Measurements from ENCODE around the gene FBXO7. TPM values are rescaled to one million over a fixed set of nuclear protein-coding genes. Genes with fewer than 3 reads are reported as not detected.

Gene FBXO7
- total RNA-seq, 1 experiment from 2014 or later: 75.7 TPM

GRCh38 chr22:32493551-32493950 is 18.9 kb downstream of the FBXO7 start:
- Mint-ChIP-seq H3K27me3 (ENCODE audit: unreplicated experiment) (no peaks in the 10 kb centered on the region), H3K9me3 (ENCODE audit: low read depth, unreplicated experiment) (no peaks in the 10 kb centered on the region), H3K36me3 (ENCODE audit: insufficient read depth, unreplicated experiment) (peaks cover 34% of the 10 kb centered on the region), H3K4me3 (ENCODE audit: low read depth, unreplicated experiment) (no peak overlapping the region), H3K27ac (ENCODE audit: unreplicated experiment) (no peak overlapping the region), H3K4me1 (ENCODE audit: low read depth, unreplicated experiment) (no peaks in the 10 kb centered on the region)
- no peak for DNase-seq
- CTCF ChIA-PET: no interaction called here
- no peak for TF ChIP-seq CTCF (IDR thresholded peaks at IDR 0.05; ENCODE audit: unreplicated experiment)
- intact Hi-C loops (cut with micrococcal nuclease; ENCODE audit: unreplicated experiment): no loop called here
- no TSS peak for BruUV-seq (replicated peaks)

- CTCF ChIA-PET: no interaction called here
- no peaks in the 10 kb centered on the region for H3K9me3 Mint-ChIP-seq (ENCODE audit: low read depth, unreplicated experiment)
- TF ChIP-seq CTCF (IDR thresholded peaks at IDR 0.05; ENCODE audit: unreplicated experiment): no peak
- no peak for DNase-seq
- BruUV-seq (replicated peaks): no TSS peak
- H3K4me3 Mint-ChIP-seq (ENCODE audit: low read depth, unreplicated experiment): no peak overlapping the region
- no peaks in the 10 kb centered on the region for H3K4me1 Mint-ChIP-seq (ENCODE audit: low read depth, unreplicated experiment)
- H3K27ac Mint-ChIP-seq (ENCODE audit: unreplicated experiment): no peak overlapping the region
- intact Hi-C loops (cut with micrococcal nuclease; ENCODE audit: unreplicated experiment): no loop called here
- peaks cover 40% of the 10 kb centered on the region for H3K36me3 Mint-ChIP-seq (ENCODE audit: insufficient read depth, unreplicated experiment)
- H3K27me3 Mint-ChIP-seq (ENCODE audit: unreplicated experiment): no peaks in the 10 kb centered on the region
These were observed 20.4 kb downstream of the FBXO7 start for GRCh38 chr22:32494971-32495370.

GRCh38 chr22:32499666-32500065 is 25.1 kb downstream of the FBXO7 start:
- DNase-seq: no peak
- CTCF ChIA-PET: no interaction called here
- Mint-ChIP-seq H3K27me3 (ENCODE audit: unreplicated experiment) (peaks cover 18% of the 10 kb centered on the region), H3K4me3 (ENCODE audit: low read depth, unreplicated experiment) (no peak overlapping the region), H3K27ac (ENCODE audit: unreplicated experiment) (no peak overlapping the region), H3K4me1 (ENCODE audit: low read depth, unreplicated experiment) (no peaks in the 10 kb centered on the region), H3K36me3 (ENCODE audit: insufficient read depth, unreplicated experiment) (peaks cover 25% of the 10 kb centered on the region), H3K9me3 (ENCODE audit: low read depth, unreplicated experiment) (no peaks in the 10 kb centered on the region)
- TF ChIP-seq CTCF (IDR thresholded peaks at IDR 0.05; ENCODE audit: unreplicated experiment): no peak
- BruUV-seq (replicated peaks): no TSS peak
- intact Hi-C loops (cut with micrococcal nuclease; ENCODE audit: unreplicated experiment): no loop called here

- Mint-ChIP-seq H3K27ac (ENCODE audit: unreplicated experiment) (no peak overlapping the region), H3K9me3 (ENCODE audit: low read depth, unreplicated experiment) (no peaks in the 10 kb centered on the region), H3K36me3 (ENCODE audit: insufficient read depth, unreplicated experiment) (peaks cover 13% of the 10 kb centered on the region), H3K27me3 (ENCODE audit: unreplicated experiment) (peaks cover 20% of the 10 kb centered on the region), H3K4me1 (ENCODE audit: low read depth, unreplicated experiment) (no peaks in the 10 kb centered on the region), H3K4me3 (ENCODE audit: low read depth, unreplicated experiment) (no peak overlapping the region)
- BruUV-seq (replicated peaks): no TSS peak
- intact Hi-C loops (cut with micrococcal nuclease; ENCODE audit: unreplicated experiment): no loop called here
- TF ChIP-seq CTCF (IDR thresholded peaks at IDR 0.05; ENCODE audit: unreplicated experiment): no peak
- DNase-seq: no peak
- CTCF ChIA-PET: interaction anchor here (0.6 kb wide), 1 partner anchor 701 kb away, joined by 3 read pairs; no protein-coding TSS in a partner anchor
These were observed 27.5 kb downstream of the FBXO7 start for GRCh38 chr22:32501836-32502752.

Data from Calu3 (cell line).